ENCODE results near the gene KIDINS220. TPM values are rescaled to one million over a fixed set of nuclear protein-coding genes. Genes with fewer than 3 reads are reported as not detected.

The KIDINS220 gene
- total and polyA plus RNA-seq, 2 of the 13 experiments (the other 11 are each of a cell fraction or from before 2014, with no cell fraction given), result 25.2 to 32.3 TPM

DNA sequence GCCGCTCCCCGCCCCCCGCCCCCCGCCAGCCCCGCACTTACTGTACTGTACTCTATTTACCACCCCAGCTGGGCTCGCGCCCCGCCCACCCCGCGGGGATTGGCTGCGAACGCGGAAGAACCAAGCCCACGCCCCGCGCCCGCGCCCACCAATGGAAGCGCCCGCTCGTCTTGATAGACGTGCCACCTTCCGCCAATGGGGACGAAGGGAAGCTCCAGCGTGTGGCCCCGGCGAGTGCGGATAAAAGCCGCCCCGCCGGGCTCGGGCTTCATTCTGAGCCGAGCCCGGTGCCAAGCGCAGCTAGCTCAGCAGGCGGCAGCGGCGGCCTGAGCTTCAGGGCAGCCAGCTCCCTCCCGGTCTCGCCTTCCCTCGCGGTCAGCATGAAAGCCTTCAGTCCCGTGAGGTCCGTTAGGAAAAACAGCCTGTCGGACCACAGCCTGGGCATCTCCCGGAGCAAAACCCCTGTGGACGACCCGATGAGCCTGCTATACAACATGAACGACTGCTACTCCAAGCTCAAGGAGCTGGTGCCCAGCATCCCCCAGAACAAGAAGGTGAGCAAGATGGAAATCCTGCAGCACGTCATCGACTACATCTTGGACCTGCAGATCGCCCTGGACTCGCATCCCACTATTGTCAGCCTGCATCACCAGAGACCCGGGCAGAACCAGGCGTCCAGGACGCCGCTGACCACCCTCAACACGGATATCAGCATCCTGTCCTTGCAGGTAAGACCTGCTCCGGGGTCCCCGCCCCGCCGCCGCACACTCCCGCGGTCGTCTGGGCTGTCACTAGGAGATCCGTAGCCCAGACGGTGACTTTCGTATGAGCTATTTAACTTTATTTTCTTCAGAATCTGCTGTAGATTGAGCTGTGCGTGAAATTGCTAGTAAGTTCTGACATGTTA lies 155.4 kb downstream of the KIDINS220 start, which contains the start of gene ID2 (continued):
- peak; percentile 76; the same call in 1 of the 2 replicates for TF ChIP-seq PITX1 (CRISPR knock-in tag; IDR thresholded peaks at IDR 0.05)
- TF ChIP-seq, protein P1, sequence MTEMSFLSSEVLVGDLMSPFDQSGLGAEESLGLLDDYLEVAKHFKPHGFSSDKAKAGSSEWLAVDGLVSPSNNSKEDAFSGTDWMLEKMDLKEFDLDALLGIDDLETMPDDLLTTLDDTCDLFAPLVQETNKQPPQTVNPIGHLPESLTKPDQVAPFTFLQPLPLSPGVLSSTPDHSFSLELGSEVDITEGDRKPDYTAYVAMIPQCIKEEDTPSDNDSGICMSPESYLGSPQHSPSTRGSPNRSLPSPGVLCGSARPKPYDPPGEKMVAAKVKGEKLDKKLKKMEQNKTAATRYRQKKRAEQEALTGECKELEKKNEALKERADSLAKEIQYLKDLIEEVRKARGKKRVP (CRISPR knock-in tag; IDR thresholded peaks at IDR 0.05), result peak in 1 of 2 experiments; percentile 76; a peak in 2 of 4 replicates
- TF ChIP-seq, protein P2, sequence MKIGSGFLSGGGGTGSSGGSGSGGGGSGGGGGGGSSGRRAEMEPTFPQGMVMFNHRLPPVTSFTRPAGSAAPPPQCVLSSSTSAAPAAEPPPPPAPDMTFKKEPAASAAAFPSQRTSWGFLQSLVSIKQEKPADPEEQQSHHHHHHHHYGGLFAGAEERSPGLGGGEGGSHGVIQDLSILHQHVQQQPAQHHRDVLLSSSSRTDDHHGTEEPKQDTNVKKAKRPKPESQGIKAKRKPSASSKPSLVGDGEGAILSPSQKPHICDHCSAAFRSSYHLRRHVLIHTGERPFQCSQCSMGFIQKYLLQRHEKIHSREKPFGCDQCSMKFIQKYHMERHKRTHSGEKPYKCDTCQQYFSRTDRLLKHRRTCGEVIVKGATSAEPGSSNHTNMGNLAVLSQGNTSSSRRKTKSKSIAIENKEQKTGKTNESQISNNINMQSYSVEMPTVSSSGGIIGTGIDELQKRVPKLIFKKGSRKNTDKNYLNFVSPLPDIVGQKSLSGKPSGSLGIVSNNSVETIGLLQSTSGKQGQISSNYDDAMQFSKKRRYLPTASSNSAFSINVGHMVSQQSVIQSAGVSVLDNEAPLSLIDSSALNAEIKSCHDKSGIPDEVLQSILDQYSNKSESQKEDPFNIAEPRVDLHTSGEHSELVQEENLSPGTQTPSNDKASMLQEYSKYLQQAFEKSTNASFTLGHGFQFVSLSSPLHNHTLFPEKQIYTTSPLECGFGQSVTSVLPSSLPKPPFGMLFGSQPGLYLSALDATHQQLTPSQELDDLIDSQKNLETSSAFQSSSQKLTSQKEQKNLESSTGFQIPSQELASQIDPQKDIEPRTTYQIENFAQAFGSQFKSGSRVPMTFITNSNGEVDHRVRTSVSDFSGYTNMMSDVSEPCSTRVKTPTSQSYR (CRISPR knock-in tag; IDR thresholded peaks at IDR 0.05; ENCODE audit: borderline replicate concordance), result peak; percentile 34; the same call in 1 of the 2 replicates
- TF ChIP-seq ZNF720 (CRISPR knock-in tag; IDR thresholded peaks at IDR 0.05), result no peak
- peak; percentile 99 for TF ChIP-seq ZNF451 (CRISPR knock-in tag; IDR thresholded peaks at IDR 0.05)
- TF ChIP-seq ZNF570 (CRISPR knock-in tag; IDR thresholded peaks at IDR 0.05; ENCODE audit: borderline replicate concordance), result peak; percentile 70
- TF ChIP-seq SYNCRIP (IDR thresholded peaks at IDR 0.05; ENCODE audit: insufficient read depth, low read depth, low read length), result no peak
- TF ChIP-seq ZNF660 (CRISPR knock-in tag; IDR thresholded peaks at IDR 0.05; ENCODE audit: borderline replicate concordance, low read depth), result no peak
- peak; percentile 91; the same call in 1 of the 2 replicates for TF ChIP-seq NFKB2 (CRISPR knock-in tag; IDR thresholded peaks at IDR 0.05; ENCODE audit: borderline replicate concordance)
- TF ChIP-seq RARG (CRISPR knock-in tag; IDR thresholded peaks at IDR 0.05; ENCODE audit: low read depth), result no peak
- TF ChIP-seq, protein P3, sequence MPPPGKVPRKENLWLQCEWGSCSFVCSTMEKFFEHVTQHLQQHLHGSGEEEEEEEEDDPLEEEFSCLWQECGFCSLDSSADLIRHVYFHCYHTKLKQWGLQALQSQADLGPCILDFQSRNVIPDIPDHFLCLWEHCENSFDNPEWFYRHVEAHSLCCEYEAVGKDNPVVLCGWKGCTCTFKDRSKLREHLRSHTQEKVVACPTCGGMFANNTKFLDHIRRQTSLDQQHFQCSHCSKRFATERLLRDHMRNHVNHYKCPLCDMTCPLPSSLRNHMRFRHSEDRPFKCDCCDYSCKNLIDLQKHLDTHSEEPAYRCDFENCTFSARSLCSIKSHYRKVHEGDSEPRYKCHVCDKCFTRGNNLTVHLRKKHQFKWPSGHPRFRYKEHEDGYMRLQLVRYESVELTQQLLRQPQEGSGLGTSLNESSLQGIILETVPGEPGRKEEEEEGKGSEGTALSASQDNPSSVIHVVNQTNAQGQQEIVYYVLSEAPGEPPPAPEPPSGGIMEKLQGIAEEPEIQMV (CRISPR knock-in tag; IDR thresholded peaks at IDR 0.05; ENCODE audit: low read depth), result peak; percentile 73; the same call in 1 of the 2 replicates
- TF ChIP-seq, protein P4, sequence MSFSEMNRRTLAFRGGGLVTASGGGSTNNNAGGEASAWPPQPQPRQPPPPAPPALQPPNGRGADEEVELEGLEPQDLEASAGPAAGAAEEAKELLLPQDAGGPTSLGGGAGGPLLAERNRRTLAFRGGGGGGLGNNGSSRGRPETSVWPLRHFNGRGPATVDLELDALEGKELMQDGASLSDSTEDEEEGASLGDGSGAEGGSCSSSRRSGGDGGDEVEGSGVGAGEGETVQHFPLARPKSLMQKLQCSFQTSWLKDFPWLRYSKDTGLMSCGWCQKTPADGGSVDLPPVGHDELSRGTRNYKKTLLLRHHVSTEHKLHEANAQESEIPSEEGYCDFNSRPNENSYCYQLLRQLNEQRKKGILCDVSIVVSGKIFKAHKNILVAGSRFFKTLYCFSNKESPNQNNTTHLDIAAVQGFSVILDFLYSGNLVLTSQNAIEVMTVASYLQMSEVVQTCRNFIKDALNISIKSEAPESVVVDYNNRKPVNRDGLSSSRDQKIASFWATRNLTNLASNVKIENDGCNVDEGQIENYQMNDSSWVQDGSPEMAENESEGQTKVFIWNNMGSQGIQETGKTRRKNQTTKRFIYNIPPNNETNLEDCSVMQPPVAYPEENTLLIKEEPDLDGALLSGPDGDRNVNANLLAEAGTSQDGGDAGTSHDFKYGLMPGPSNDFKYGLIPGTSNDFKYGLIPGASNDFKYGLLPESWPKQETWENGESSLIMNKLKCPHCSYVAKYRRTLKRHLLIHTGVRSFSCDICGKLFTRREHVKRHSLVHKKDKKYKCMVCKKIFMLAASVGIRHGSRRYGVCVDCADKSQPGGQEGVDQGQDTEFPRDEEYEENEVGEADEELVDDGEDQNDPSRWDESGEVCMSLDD (CRISPR knock-in tag; IDR thresholded peaks at IDR 0.05; ENCODE audit: borderline replicate concordance), result peak; percentile 79
- TF ChIP-seq MBD4 (IDR thresholded peaks at IDR 0.05; ENCODE audit: borderline replicate concordance, low read length), result no peak
- TF ChIP-seq KDM4B (CRISPR knock-in tag; IDR thresholded peaks at IDR 0.05), result peak; percentile 96; the same call in 1 of the 2 replicates
- TF ChIP-seq, protein P5, sequence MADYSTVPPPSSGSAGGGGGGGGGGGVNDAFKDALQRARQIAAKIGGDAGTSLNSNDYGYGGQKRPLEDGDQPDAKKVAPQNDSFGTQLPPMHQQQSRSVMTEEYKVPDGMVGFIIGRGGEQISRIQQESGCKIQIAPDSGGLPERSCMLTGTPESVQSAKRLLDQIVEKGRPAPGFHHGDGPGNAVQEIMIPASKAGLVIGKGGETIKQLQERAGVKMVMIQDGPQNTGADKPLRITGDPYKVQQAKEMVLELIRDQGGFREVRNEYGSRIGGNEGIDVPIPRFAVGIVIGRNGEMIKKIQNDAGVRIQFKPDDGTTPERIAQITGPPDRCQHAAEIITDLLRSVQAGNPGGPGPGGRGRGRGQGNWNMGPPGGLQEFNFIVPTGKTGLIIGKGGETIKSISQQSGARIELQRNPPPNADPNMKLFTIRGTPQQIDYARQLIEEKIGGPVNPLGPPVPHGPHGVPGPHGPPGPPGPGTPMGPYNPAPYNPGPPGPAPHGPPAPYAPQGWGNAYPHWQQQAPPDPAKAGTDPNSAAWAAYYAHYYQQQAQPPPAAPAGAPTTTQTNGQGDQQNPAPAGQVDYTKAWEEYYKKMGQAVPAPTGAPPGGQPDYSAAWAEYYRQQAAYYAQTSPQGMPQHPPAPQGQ (CRISPR knock-in tag; IDR thresholded peaks at IDR 0.05; ENCODE audit: borderline replicate concordance), result peak; percentile 53; the same call in 1 of the 2 replicates
- TF ChIP-seq ZNF747 (CRISPR knock-in tag; IDR thresholded peaks at IDR 0.05; ENCODE audit: borderline replicate concordance), result no peak
- TF ChIP-seq CBX5 (CRISPR knock-in tag; IDR thresholded peaks at IDR 0.05; ENCODE audit: borderline replicate concordance), result peak; percentile 98

Measured in HepG2 (cell line).